ENCODE measurements around the gene THRB. TPM values are rescaled to one million over a fixed set of nuclear protein-coding genes. Genes with fewer than 3 reads are reported as not detected.

THRB gene
- polyA plus RNA-seq, 1 of the 3 experiments (the other 2 are of a cell fraction): 0.02 TPM

GRCh38 chr3:24261521-24261920, 233.1 kb downstream of the THRB start:
- CTCF ChIA-PET: interaction anchor here (0.8 kb wide), 1 partner anchor 24 kb away, joined by 3 read pairs; no protein-coding TSS in a partner anchor
- no peaks in the 10 kb centered on the region for H3K9me2 ChIP-seq
- no peak overlapping the region for H3K4me3 ChIP-seq (ENCODE audit: low read depth in 2 of 2, low read length in 1 of 2)
- H3K27ac ChIP-seq (ENCODE audit: low read depth in 2 of 2, low read length in 1 of 2): no peak overlapping the region
- H4K20me1 ChIP-seq (ENCODE audit: insufficient read depth): no peaks in the 10 kb centered on the region
- no peaks in the 10 kb centered on the region for H3K9me3 ChIP-seq
- H3K4me1 ChIP-seq (ENCODE audit: control insufficient read depth in 1 of 2, insufficient read depth in 2 of 2, low read depth in 1 of 2, low read length in 1 of 2): no peaks in the 10 kb centered on the region; a peak in 2 of 4 replicates
- DNase-seq: no peak
- H3K9ac ChIP-seq: no peak overlapping the region
- H3K27me3 ChIP-seq (ENCODE audit: insufficient read depth): peaks cover 5% of the 10 kb centered on the region; the same call in 1 of the 2 replicates
- no peaks in the 10 kb centered on the region for H3K36me3 ChIP-seq (replicated peaks in 1 of 2; ENCODE audit: control insufficient read depth in 1 of 2, insufficient read depth in 2 of 2, low read length in 1 of 2)
- H3F3A ChIP-seq (replicated peaks; ENCODE audit: insufficient read depth): no peaks in the 10 kb centered on the region
- no peak overlapping the region for H2AFZ ChIP-seq (ENCODE audit: low read depth)
- TF ChIP-seq JUND (IDR thresholded peaks at IDR 0.05) (no peak), NFIC (IDR thresholded peaks at IDR 0.05; ENCODE audit: borderline replicate concordance) (no peak), USF1 (IDR thresholded peaks at IDR 0.05; ENCODE audit: borderline replicate concordance, low read depth) (no peak), MAX (IDR thresholded peaks at IDR 0.05; ENCODE audit: low read depth) (no peak), CTCF (IDR thresholded peaks at IDR 0.05) (no peak), IRF3 (IDR thresholded peaks at IDR 0.05; ENCODE audit: low read depth, low read length) (no peak), NRF1 (IDR thresholded peaks at IDR 0.05; ENCODE audit: low read depth, low read length) (no peak), TEAD4 (IDR thresholded peaks at IDR 0.05; ENCODE audit: borderline replicate concordance, insufficient read depth) (no peak), USF2 (IDR thresholded peaks at IDR 0.05; ENCODE audit: borderline replicate concordance, low read depth, low read length) (no peak), ELF1 (IDR thresholded peaks at IDR 0.05) (no peak), TAF1 (IDR thresholded peaks at IDR 0.05; ENCODE audit: borderline replicate concordance, low read depth, low read length) (no peak), POLR2AphosphoS5 (IDR thresholded peaks at IDR 0.05; ENCODE audit: low read depth, low read length) (no peak), REST (IDR thresholded peaks at IDR 0.05; ENCODE audit: low read depth, low read length) (no peak), YY1 (IDR thresholded peaks at IDR 0.05; ENCODE audit: low read depth) (no peak), SIN3A (IDR thresholded peaks at IDR 0.05; ENCODE audit: borderline replicate concordance, low read depth, low read length) (no peak), SMC3 (IDR thresholded peaks at IDR 0.05; ENCODE audit: low read depth, low read length) (no peak), ZBTB33 (IDR thresholded peaks at IDR 0.05; ENCODE audit: borderline replicate concordance, low read depth) (no peak), RCOR1 (IDR thresholded peaks at IDR 0.05; ENCODE audit: low read length) (no peak)
- POLR2A ChIA-PET: no interaction called here
- no peak overlapping the region for H3K4me2 ChIP-seq
- no peaks in the 10 kb centered on the region for H3K79me2 ChIP-seq (ENCODE audit: insufficient read depth)
